Measurements from ENCODE around the gene OVCH1.

GRCh38 chr12:29519585-29520182 is 22.2 kb upstream of the OVCH1 start:
- TF ChIP-seq GATA3 (IDR thresholded peaks at IDR 0.05; ENCODE audit: low read depth, low read length) (no peak), GATA2 (IDR thresholded peaks at IDR 0.05; ENCODE audit: low read depth, low read length) (no peak)
